Uterus (tissue), 4 donors: ENCODE data around the gene IDI2. TPM values are rescaled to one million over a fixed set of nuclear protein-coding genes. Genes with fewer than 3 reads are reported as not detected.
"Not testable (repeated sequence)": the region's sequence is repeated elsewhere in the genome, so short reads cannot be mapped to it uniquely, and the experiment has no call there.

Source experiments
- DNase-seq, 2 donors: peaks; one replicate each; pipeline ENCODE4 v3.0.0-alpha.2; 2019 to 2020
- H3K27ac ChIP-seq, 2 donors: fragments of 200-600 bp; sonication (generic); 1 replicate in 1 of 2; 2 replicates in 1 of 2; pipeline ENCODE4 v1.5.1; 2016 to 2018
- H3K27me3 ChIP-seq, 2 donors: fragments of 200-600 bp; sonication (generic); one replicate each; pipeline ENCODE4 v1.5.1; 2018 to 2019; ENCODE audit warnings: control low read depth in 1 of 2
- H3K36me3 ChIP-seq, 2 donors: fragments of 200-600 bp; sonication (generic); one replicate each; pipeline ENCODE4 v1.5.1; 2019; ENCODE audit warnings: control low read depth in 1 of 2
- H3K4me1 ChIP-seq, 2 donors: fragments of 200-600 bp; sonication (generic); one replicate each; pipeline ENCODE4 v1.5.1; 2018 to 2019; ENCODE audit warnings: control low read depth in 1 of 2
- H3K4me3 ChIP-seq, 2 donors: fragments of 200-600 bp; sonication (generic); 1 replicate in 1 of 2; 2 replicates in 1 of 2; pipeline ENCODE4 v1.5.1; 2018 to 2019; ENCODE audit warnings: mild to moderate bottlenecking in 1 of 2
- H3K9me3 ChIP-seq, 2 donors: fragments of 200-600 bp; sonication (generic); one replicate each; pipeline ENCODE4 v1.5.1; 2019; ENCODE audit warnings: control low read depth in 1 of 2
- POLR2A ChIP-seq, 2 donors: fragments of 450-650 bp; IDR thresholded peaks; one replicate each; pipeline ENCODE4 v1.6.1; 2016; ENCODE audit warnings: antibody characterized with exemption in 2 of 2, mild to moderate bottlenecking in 1 of 2, moderate library complexity in 1 of 2
- intact Hi-C: fragments of 100-400 bp; cut with DNase I; formaldehyde crosslinking; loops from one replicate; pipeline ENCODE4 v1.15.1; 2023; ENCODE audit warnings: low total_unique reads
- total RNA-seq, 4 donors: library from RNA; depleted of rRNA in 3 of 4; stranded (reverse); fragments of >200 nt in 3 of 4; gene quantifications; one replicate each; pipeline versions ENCODE4 v1.1.0 to v1.2.4, GENCODE V29; 2014 to 2023
- TF ChIP-seq, protein P1 (sequence below), 4 experiments: fragments of 200-600 bp in 2 of 4; fragments of 450-650 bp in 2 of 4; sonication (generic) in 2 of 4; IDR thresholded peaks; one replicate each; pipeline ENCODE4 v1.5.1; 2016 to 2019; ENCODE audit warnings: antibody characterized with exemption in 4 of 4, mild to moderate bottlenecking in 2 of 4, moderate library complexity in 1 of 4
- donor health status: DM: yes; HTN: yes; CAD: no.

Gene IDI2
- total RNA-seq, 4 donors from 2014 or later = not detected

DNA sequence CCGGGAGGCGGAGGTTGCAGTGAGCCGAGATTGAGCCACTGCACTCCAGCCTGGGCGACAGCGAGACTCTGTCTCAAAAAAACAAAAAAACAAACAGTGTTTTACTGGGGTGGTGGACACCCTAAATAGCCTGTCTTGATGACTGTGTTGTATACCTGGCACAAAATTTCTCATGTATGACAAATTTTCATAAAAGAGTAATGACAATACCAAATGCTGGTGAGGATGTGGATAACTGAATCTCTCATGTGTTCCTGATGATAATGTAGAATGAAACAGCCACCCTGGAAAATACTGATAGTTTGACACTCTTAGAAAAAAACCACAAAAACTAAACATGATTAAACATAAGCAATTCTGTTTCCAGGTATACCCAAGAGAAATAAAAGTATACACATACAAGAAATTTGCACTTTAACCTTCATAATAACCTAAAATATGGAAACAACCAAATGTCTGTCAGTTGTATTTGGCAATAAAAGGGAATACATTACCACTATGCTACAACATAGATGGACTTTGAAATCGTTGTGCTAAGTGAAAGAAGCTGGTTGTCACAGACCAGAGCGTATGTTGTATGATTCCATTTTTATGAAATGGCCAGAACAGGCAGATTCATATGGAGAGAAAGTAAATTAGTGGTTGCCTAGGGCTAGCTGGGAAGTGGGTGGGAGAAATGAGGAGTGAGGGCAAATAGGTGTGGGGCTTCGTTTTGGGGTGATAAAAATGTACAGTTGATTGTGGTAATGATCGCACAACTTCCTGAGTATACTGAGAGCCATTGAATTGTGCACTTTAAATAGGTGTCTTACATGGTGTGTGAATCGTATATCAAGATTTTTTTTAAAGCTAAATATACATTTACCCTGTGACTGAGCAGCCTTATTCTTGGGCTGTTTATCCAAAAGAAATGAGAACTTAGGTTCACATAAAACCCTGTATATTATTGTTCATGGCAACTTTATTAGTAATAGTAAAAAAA lies 43.0 kb upstream of the IDI2 start:
- no peak for TF ChIP-seq POLR2A (IDR thresholded peaks at IDR 0.05)
- TF ChIP-seq, protein P1, sequence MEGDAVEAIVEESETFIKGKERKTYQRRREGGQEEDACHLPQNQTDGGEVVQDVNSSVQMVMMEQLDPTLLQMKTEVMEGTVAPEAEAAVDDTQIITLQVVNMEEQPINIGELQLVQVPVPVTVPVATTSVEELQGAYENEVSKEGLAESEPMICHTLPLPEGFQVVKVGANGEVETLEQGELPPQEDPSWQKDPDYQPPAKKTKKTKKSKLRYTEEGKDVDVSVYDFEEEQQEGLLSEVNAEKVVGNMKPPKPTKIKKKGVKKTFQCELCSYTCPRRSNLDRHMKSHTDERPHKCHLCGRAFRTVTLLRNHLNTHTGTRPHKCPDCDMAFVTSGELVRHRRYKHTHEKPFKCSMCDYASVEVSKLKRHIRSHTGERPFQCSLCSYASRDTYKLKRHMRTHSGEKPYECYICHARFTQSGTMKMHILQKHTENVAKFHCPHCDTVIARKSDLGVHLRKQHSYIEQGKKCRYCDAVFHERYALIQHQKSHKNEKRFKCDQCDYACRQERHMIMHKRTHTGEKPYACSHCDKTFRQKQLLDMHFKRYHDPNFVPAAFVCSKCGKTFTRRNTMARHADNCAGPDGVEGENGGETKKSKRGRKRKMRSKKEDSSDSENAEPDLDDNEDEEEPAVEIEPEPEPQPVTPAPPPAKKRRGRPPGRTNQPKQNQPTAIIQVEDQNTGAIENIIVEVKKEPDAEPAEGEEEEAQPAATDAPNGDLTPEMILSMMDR (IDR thresholded peaks at IDR 0.05) = no peak
- no peaks in the 10 kb centered on the region for H3K36me3 ChIP-seq
- intact Hi-C loops = no loop called here
- H3K27ac ChIP-seq = no peak overlapping the region
- no peak overlapping the region for H3K4me3 ChIP-seq
- DNase-seq = no peak
- no peaks in the 10 kb centered on the region for H3K27me3 ChIP-seq
- H3K4me1 ChIP-seq = no peaks in the 10 kb centered on the region
- H3K9me3 ChIP-seq = no peaks in the 10 kb centered on the region

DNA sequence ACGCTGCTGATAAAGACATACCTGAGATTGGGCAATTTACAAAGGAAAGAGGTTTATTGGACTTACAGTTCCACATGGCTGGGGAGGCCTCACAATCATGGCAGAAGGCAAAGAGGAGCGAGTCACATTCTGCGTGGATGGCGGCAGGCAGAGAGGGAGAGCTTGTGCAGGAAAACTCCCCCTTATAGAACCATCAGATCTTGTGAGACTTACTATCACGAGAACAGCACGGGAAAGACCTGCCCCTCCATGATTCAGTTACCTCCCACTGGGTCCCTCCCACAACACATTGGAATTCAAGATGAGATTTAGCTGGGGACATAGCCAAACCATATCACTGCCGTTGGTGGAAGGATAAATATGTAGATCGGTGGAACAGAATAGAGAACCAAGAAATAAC lies 41.1 kb upstream of the IDI2 start:
- intact Hi-C loops, H3K4me3 ChIP-seq, DNase-seq, H3K4me1 ChIP-seq, H3K36me3 ChIP-seq, H3K9me3 ChIP-seq, H3K27ac ChIP-seq, H3K27me3 ChIP-seq: not testable (repeated sequence)

DNA sequence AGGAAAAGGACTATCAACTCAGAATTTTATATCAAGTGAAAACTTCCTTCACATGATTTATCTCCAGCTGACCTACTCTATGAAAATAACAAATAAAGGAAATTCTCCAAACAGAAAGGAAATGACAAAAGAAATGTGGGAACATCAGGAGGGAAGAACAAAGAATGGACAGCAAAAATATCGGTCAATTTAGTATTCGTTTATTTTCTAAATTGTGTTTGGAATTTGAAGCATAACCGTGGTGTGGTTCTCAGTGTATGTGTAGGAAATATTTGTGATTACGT lies 39.2 kb upstream of the IDI2 start:
- no peaks in the 10 kb centered on the region for H3K36me3 ChIP-seq
- no peaks in the 10 kb centered on the region for H3K9me3 ChIP-seq
- TF ChIP-seq POLR2A (IDR thresholded peaks at IDR 0.05) = no peak
- TF ChIP-seq, protein P1 (IDR thresholded peaks at IDR 0.05) = no peak
- H3K4me3 ChIP-seq = no peak overlapping the region
- DNase-seq = no peak
- H3K4me1 ChIP-seq = no peaks in the 10 kb centered on the region
- no peak overlapping the region for H3K27ac ChIP-seq
- intact Hi-C loops = no loop called here
- H3K27me3 ChIP-seq = no peaks in the 10 kb centered on the region

DNA sequence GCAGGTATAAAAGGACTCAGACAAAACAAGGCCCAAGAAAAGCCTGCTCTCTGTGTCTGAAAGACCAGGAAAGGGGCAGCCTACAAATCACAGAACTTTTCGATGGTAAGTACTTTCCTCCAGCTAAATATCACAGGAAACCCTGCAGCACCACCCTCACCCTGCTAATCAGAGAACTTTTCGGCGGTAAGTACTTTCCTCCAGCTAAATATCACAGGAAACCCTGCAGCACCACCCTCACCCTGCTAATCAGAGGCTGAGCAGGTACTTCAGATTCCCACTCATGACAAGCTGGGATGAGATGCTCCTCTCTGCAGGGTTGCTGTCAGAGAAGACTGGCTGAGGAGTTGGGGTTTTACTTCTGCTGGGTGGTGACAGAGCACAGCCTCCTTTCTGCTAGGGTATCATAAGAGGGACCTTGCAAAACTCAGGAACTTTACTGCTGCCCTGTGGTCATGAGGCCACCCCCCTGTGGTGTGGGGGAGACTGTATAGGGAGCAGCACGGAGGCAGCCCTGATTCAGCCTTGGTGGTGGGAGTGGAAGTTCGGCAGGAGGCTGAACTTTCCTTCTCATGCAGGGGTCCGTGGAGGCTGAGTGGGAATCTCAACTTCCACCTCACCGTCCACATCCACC lies 37.7 kb upstream of the IDI2 start:
- intact Hi-C loops = no loop called here
- Histone ChIP-seq H3K4me3 (no peak overlapping the region), H3K4me1 (no peaks in the 10 kb centered on the region), H3K9me3 (no peaks in the 10 kb centered on the region), H3K27ac (no peak overlapping the region), H3K36me3 (no peaks in the 10 kb centered on the region), H3K27me3 (no peaks in the 10 kb centered on the region)
- TF ChIP-seq, protein P1 (IDR thresholded peaks at IDR 0.05) = no peak
- TF ChIP-seq POLR2A (IDR thresholded peaks at IDR 0.05) = no peak
- DNase-seq = no peak

DNA sequence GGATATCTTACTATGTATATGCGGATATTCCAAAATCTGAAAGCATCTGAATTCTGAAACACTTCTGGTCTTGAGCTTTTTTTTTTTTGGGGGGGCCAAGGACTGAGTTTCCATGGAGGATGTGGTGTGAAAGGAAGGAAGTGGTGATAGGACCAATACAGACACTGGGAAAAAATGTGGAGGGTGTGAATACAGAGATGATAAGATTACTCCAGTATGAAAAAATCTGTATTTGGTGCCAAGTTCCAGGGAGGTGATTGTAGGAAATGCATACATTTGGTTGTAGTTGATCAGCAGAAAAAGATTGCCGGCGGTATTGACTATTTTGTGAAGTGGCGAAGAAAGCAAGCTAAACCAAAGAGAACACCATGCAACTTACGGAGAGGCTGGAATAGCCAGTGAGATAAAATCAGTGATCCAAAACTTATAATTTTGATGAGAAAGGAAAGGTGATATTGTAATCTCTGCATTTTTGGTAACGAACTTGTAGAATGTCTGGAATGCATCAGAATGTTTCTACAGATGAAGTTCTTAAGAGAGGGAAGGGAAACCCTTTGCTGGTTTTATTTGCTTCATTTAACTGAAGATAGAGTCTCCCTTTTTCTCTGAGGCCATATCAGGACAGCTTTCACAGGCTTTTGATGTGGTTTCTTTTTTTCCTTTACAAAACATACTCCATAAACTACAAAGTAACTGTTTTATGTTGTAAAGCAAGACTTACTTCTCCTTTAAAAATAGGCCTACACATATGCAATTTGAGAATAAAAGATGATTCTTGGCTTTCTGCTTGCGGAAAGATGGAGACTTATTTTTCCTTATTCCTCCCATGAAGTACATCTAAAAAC lies 36.5 kb upstream of the IDI2 start:
- no peaks in the 10 kb centered on the region for H3K9me3 ChIP-seq
- no peaks in the 10 kb centered on the region for H3K36me3 ChIP-seq
- H3K4me3 ChIP-seq = no peak overlapping the region
- no peaks in the 10 kb centered on the region for H3K27me3 ChIP-seq
- H3K4me1 ChIP-seq = peaks cover 0 to 6% of the 10 kb centered on the region in 2 donors
- no peak for DNase-seq
- H3K27ac ChIP-seq = no peak overlapping the region
- TF ChIP-seq, protein P1 (IDR thresholded peaks at IDR 0.05) = no peak
- TF ChIP-seq POLR2A (IDR thresholded peaks at IDR 0.05) = no peak
- intact Hi-C loops = no loop called here
